Stomach (tissue), 9 donors: ENCODE results near the gene OGG1. TPM values are rescaled to one million over a fixed set of nuclear protein-coding genes. Genes with fewer than 3 reads are reported as not detected.

Experiments
- DNase-seq, 2 donors: peaks; one replicate each; pipeline versions ENCODE4 v3.0.0 to v3.0.0-alpha.2; 2013 to 2019
- H3K27ac ChIP-seq, 5 donors: fragments of 200-600 bp in 4 of 5; sonication (generic) in 4 of 5; one replicate each; pipeline ENCODE4 v1.5.1; 2013 to 2019; ENCODE audit warnings: mild to moderate bottlenecking in 1 of 5, moderate library complexity in 1 of 5
- H3K27me3 ChIP-seq, 3 donors: fragments of 200-600 bp; sonication (generic); one replicate each; pipeline ENCODE4 v1.5.1; 2017 to 2019; ENCODE audit warnings: mixed run types in 1 of 3
- H3K36me3 ChIP-seq, 4 donors: fragments of 200-600 bp; sonication (generic); 1 replicate in 3 of 4; 2 replicates in 1 of 4; pipeline ENCODE4 v1.5.1; 2016 to 2019
- H3K4me1 ChIP-seq, 4 donors: fragments of 200-600 bp; sonication (generic); one replicate each; pipeline ENCODE4 v1.5.1; 2016 to 2019
- H3K4me3 ChIP-seq, 4 donors: fragments of 200-600 bp; sonication (generic) in 3 of 4; one replicate each; pipeline ENCODE4 v1.5.1; 2016 to 2019; ENCODE audit warnings: mild to moderate bottlenecking in 1 of 4
- H3K9me3 ChIP-seq, 4 donors: fragments of 200-600 bp; sonication (generic); one replicate each; pipeline ENCODE4 v1.5.1; 2016 to 2019
- EP300 ChIP-seq: sonication (generic); formaldehyde crosslinking; IDR thresholded peaks from one replicate; pipeline ENCODE4 v1.6.1; 2017; ENCODE audit warnings: antibody characterized with exemption
- POLR2A ChIP-seq, 4 donors: fragments of 450-650 bp; IDR thresholded peaks; one replicate each; pipeline ENCODE4 v1.6.1; 2016; ENCODE audit warnings: antibody characterized with exemption in 4 of 4, control low read depth in 2 of 4, mild to moderate bottlenecking in 1 of 4, moderate library complexity in 1 of 4
- POLR2AphosphoS5 ChIP-seq, 3 donors: sonication (generic); formaldehyde crosslinking; IDR thresholded peaks; one replicate each; pipeline ENCODE4 v1.6.1; 2016; ENCODE audit warnings: antibody characterized with exemption in 3 of 3
- WGBS, 5 donors: extraction: QIAGEN DNeasy Blood & Tissue Kit in 3 of 5; methylation state at CpG; one replicate each; pipeline versions ENCODE4 v1.1.5 to v1.1.7; 2013 to 2018; 5-methylcytosine and 5-hydroxymethylcytosine counted together
- intact Hi-C: fragments of 100-400 bp; cut with DNase I; formaldehyde crosslinking; loops from one replicate; pipeline ENCODE4 v1.15.1; 2023; ENCODE audit warnings: low total_unique reads
- polyA plus RNA-seq, 3 donors: library from polyadenylated mRNA; stranded (reverse); fragments of 200-250 nt; gene quantifications; one replicate each; pipeline ENCODE4 v1.2.3, GENCODE V29; 2013
- total RNA-seq, 5 donors: library from RNA; depleted of rRNA; stranded (reverse); fragments of >200 nt; gene quantifications; one replicate each; pipeline versions ENCODE4 v1.1.0 to v1.2.3, GENCODE V29; 2014 to 2016
- TF ChIP-seq, protein P1 (sequence below), 7 experiments: fragments of 450-650 bp in 4 of 7; fragments of 200-600 bp in 3 of 7; sonication (generic) in 3 of 7; IDR thresholded peaks; one replicate each; pipeline ENCODE4 v1.5.1; 2016 to 2019; ENCODE audit warnings: antibody characterized with exemption in 7 of 7, control low read depth in 2 of 7, mild to moderate bottlenecking in 1 of 7
- donor health status: healthy with polysubstance abuse.
- donor health status: Bipolar disorder and iron deficiency.
- donor health status: healthy.

Gene OGG1
- total and polyA plus RNA-seq, 8 donors, result 7.6 to 54.5 (median 17.5) TPM

GRCh38 chr3:9806137-9806536 is 56.4 kb downstream of the OGG1 start:
- TF ChIP-seq POLR2A (IDR thresholded peaks at IDR 0.05) (no peak), EP300 (no peak), POLR2AphosphoS5 (IDR thresholded peaks at IDR 0.05) (no peak)
- TF ChIP-seq, protein P1, sequence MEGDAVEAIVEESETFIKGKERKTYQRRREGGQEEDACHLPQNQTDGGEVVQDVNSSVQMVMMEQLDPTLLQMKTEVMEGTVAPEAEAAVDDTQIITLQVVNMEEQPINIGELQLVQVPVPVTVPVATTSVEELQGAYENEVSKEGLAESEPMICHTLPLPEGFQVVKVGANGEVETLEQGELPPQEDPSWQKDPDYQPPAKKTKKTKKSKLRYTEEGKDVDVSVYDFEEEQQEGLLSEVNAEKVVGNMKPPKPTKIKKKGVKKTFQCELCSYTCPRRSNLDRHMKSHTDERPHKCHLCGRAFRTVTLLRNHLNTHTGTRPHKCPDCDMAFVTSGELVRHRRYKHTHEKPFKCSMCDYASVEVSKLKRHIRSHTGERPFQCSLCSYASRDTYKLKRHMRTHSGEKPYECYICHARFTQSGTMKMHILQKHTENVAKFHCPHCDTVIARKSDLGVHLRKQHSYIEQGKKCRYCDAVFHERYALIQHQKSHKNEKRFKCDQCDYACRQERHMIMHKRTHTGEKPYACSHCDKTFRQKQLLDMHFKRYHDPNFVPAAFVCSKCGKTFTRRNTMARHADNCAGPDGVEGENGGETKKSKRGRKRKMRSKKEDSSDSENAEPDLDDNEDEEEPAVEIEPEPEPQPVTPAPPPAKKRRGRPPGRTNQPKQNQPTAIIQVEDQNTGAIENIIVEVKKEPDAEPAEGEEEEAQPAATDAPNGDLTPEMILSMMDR (IDR thresholded peaks at IDR 0.05), result no peak
- Histone ChIP-seq H3K4me3 (no peak overlapping the region), H3K36me3 (peaks cover 55 to 69% (median 61%) of the 10 kb centered on the region in 4 donors), H3K27ac (no peak overlapping the region), H3K9me3 (no peaks in the 10 kb centered on the region), H3K27me3 (no peaks in the 10 kb centered on the region), H3K4me1 (peaks cover 16 to 32% (median 19%) of the 10 kb centered on the region in 4 donors)
- DNase-seq, result no peak
- intact Hi-C loops, result no loop called here
- WGBS, 5 donors, result 77 to 90% (median 90%) methylated on average over 3 to 12 of the region's 12 CpGs

Other genes starting within 250 kb of the OGG1 start
- under 1 TPM in 2 of 5 donors, not detected in 3; 0.43 to 0.92 TPM for gene LHFPL4, start 196.1 kb upstream of the OGG1 start, total RNA-seq
- gene LHFPL4, start 196.1 kb upstream of the OGG1 start, polyA plus RNA-seq, result under 1 TPM in 2 of 3 donors, not detected in 1; 0.06 to 0.08 TPM
- gene MTMR14, start 100.4 kb upstream of the OGG1 start, total RNA-seq, result 100 to 1,000 TPM in 1 of 5 donors, 10 to 100 TPM in 3, under 1 TPM in 1; 0.58 to 103 (median 35.2) TPM
- gene MTMR14, start 100.4 kb upstream of the OGG1 start, polyA plus RNA-seq, result 10 to 100 TPM; 18.6 to 30.7 (median 22.9) TPM
- not detected for gene CPNE9, start 46.1 kb upstream of the OGG1 start, total RNA-seq
- under 1 TPM in 2 of 3 donors, not detected in 1; 0.10 to 0.19 TPM for gene CPNE9, start 46.1 kb upstream of the OGG1 start, polyA plus RNA-seq
- gene BRPF1, start 18.2 kb upstream of the OGG1 start, total RNA-seq, result 10 to 100 TPM in 4 of 5 donors, 1 to 10 TPM in 1; 7.5 to 53.6 (median 15.1) TPM
- 1 to 10 TPM; 4.1 to 5.6 (median 4.6) TPM for gene BRPF1, start 18.2 kb upstream of the OGG1 start, polyA plus RNA-seq
- 10 to 100 TPM; 14.3 to 61.1 (median 27.4) TPM for gene CAMK1, start 20.0 kb downstream of the OGG1 start, total RNA-seq
- gene CAMK1, start 20.0 kb downstream of the OGG1 start, polyA plus RNA-seq, result 10 to 100 TPM; 22.9 to 37.2 (median 23.2) TPM
- 10 to 100 TPM; 29.2 to 62.6 (median 31.2) TPM for gene TADA3, start 42.5 kb downstream of the OGG1 start, total RNA-seq
- gene TADA3, start 42.5 kb downstream of the OGG1 start, polyA plus RNA-seq, result 10 to 100 TPM; 36.4 to 62.0 (median 61.0) TPM
- gene ARPC4, start 43.1 kb downstream of the OGG1 start, total RNA-seq, result 100 to 1,000 TPM in 3 of 5 donors, 10 to 100 TPM in 2; 45.5 to 173 (median 129) TPM
- gene ARPC4, start 43.1 kb downstream of the OGG1 start, polyA plus RNA-seq, result 100 to 1,000 TPM in 2 of 3 donors, 10 to 100 TPM in 1; 69.4 to 180 (median 117) TPM
- gene TTLL3, start 60.3 kb downstream of the OGG1 start, total RNA-seq, result 100 to 1,000 TPM in 4 of 5 donors, 10 to 100 TPM in 1; 50.3 to 593 (median 210) TPM
- gene TTLL3, start 60.3 kb downstream of the OGG1 start, polyA plus RNA-seq, result 10 to 100 TPM in 1 of 3 donors, 1 to 10 TPM in 2; 6.7 to 34.0 (median 7.8) TPM
- gene RPUSD3, start 94.1 kb downstream of the OGG1 start, total RNA-seq, result 10 to 100 TPM in 4 of 5 donors, 1 to 10 TPM in 1; 6.4 to 62.9 (median 19.3) TPM
- gene RPUSD3, start 94.1 kb downstream of the OGG1 start, polyA plus RNA-seq, result 10 to 100 TPM; 28.0 to 30.9 (median 30.5) TPM
- 1 to 10 TPM in 3 of 5 donors, not detected in 2; 1.5 to 3.3 (median 2.3) TPM for gene CIDEC, start 130.3 kb downstream of the OGG1 start, total RNA-seq
- gene CIDEC, start 130.3 kb downstream of the OGG1 start, polyA plus RNA-seq, result 10 to 100 TPM in 1 of 3 donors, 1 to 10 TPM in 1, under 1 TPM in 1; 0.63 to 21.4 (median 1.7) TPM
- gene JAGN1, start 140.7 kb downstream of the OGG1 start, total RNA-seq, result 10 to 100 TPM in 3 of 5 donors, 1 to 10 TPM in 1, not detected in 1; 9.4 to 28.4 (median 20.7) TPM
- gene JAGN1, start 140.7 kb downstream of the OGG1 start, polyA plus RNA-seq, result 10 to 100 TPM; 26.5 to 56.6 (median 37.7) TPM
- 100 to 1,000 TPM in 2 of 5 donors, 10 to 100 TPM in 3; 11.4 to 301 (median 60.1) TPM for gene IL17RE, start 152.9 kb downstream of the OGG1 start, total RNA-seq
- gene IL17RE, start 152.9 kb downstream of the OGG1 start, polyA plus RNA-seq, result 10 to 100 TPM; 10.3 to 22.0 (median 13.0) TPM
- gene IL17RC, start 167.1 kb downstream of the OGG1 start, total RNA-seq, result 100 to 1,000 TPM in 3 of 5 donors, 10 to 100 TPM in 2; 20.1 to 284 (median 111) TPM
- gene IL17RC, start 167.1 kb downstream of the OGG1 start, polyA plus RNA-seq, result 10 to 100 TPM; 24.2 to 40.6 (median 25.5) TPM
- gene CRELD1, start 183.9 kb downstream of the OGG1 start, total RNA-seq, result 10 to 100 TPM in 4 of 5 donors, 1 to 10 TPM in 1; 6.2 to 71.5 (median 23.9) TPM
- 10 to 100 TPM in 2 of 3 donors, 1 to 10 TPM in 1; 7.5 to 52.3 (median 21.6) TPM for gene CRELD1, start 183.9 kb downstream of the OGG1 start, polyA plus RNA-seq
- 10 to 100 TPM in 1 of 5 donors, 1 to 10 TPM in 2, under 1 TPM in 2; 0.58 to 31.6 (median 5.4) TPM for gene PRRT3, start 202.5 kb downstream of the OGG1 start, total RNA-seq
- gene PRRT3, start 202.5 kb downstream of the OGG1 start, polyA plus RNA-seq, result under 1 TPM; 0.44 to 0.92 (median 0.80) TPM
- 10 to 100 TPM; 10.5 to 71.0 (median 34.1) TPM for gene EMC3, start 236.9 kb downstream of the OGG1 start, total RNA-seq
- 10 to 100 TPM; 32.2 to 54.4 (median 38.3) TPM for gene EMC3, start 236.9 kb downstream of the OGG1 start, polyA plus RNA-seq